Measurements from ENCODE around the gene MYO18B.

The MYO18B gene

GRCh38 chr22:25749420-25750169, 7.6 kb downstream of the MYO18B start:
- no peak for DNase-seq

- no peak for DNase-seq
Observed at GRCh38 chr22:25750569-25751173, 8.7 kb downstream of the MYO18B start.

- DNase-seq: no peak
Observed at GRCh38 chr22:25751174-25751581, 9.2 kb downstream of the MYO18B start.

- no peak for DNase-seq
Observed at GRCh38 chr22:25752615-25753214, 10.7 kb downstream of the MYO18B start.

- no peak for DNase-seq
Observed at GRCh38 chr22:25753252-25753651, 11.3 kb downstream of the MYO18B start.

GRCh38 chr22:25754527-25755202, 12.7 kb downstream of the MYO18B start:
- no peak for DNase-seq

GRCh38 chr22:25757686-25758085, 15.7 kb downstream of the MYO18B start:
- no peak for DNase-seq

GRCh38 chr22:25758316-25758715, 16.3 kb downstream of the MYO18B start:
- DNase-seq: no peak

- no peak for DNase-seq
Observed at GRCh38 chr22:25759825-25760231, 17.8 kb downstream of the MYO18B start.

GRCh38 chr22:25760294-25760693, 18.3 kb downstream of the MYO18B start:
- no peak for DNase-seq

GRCh38 chr22:25760848-25761595, 19.0 kb downstream of the MYO18B start:
- no peak for DNase-seq

GRCh38 chr22:25762147-25762546, 20.2 kb downstream of the MYO18B start:
- no peak for DNase-seq

GRCh38 chr22:25763239-25763777, 21.3 kb downstream of the MYO18B start:
- DNase-seq: no peak

GRCh38 chr22:25764270-25765015, 22.5 kb downstream of the MYO18B start:
- DNase-seq: no peak

- DNase-seq: no peak
Observed at GRCh38 chr22:25765016-25765367, 23.0 kb downstream of the MYO18B start.

GRCh38 chr22:25765801-25766200, 23.8 kb downstream of the MYO18B start:
- no peak for DNase-seq

- no peak for DNase-seq
Observed at GRCh38 chr22:25766418-25766817, 24.4 kb downstream of the MYO18B start.

- DNase-seq: no peak
Observed at GRCh38 chr22:25770333-25770732, 28.3 kb downstream of the MYO18B start.

GRCh38 chr22:25772288-25772687, 30.3 kb downstream of the MYO18B start:
- no peak for DNase-seq

- no peak for DNase-seq
Observed at GRCh38 chr22:25774575-25775026, 32.6 kb downstream of the MYO18B start.

GRCh38 chr22:25775531-25775930, 33.5 kb downstream of the MYO18B start:
- no peak for DNase-seq

GRCh38 chr22:25777411-25777810, 35.4 kb downstream of the MYO18B start:
- no peak for DNase-seq

All from CD4-positive, alpha-beta T cell treated with Interleukin-6 for 4 hours (primary cell).